ENCODE results near the gene RLN2. TPM values are rescaled to one million over a fixed set of nuclear protein-coding genes. Genes with fewer than 3 reads are reported as not detected.
"Not testable (repeated sequence)": the region's sequence is repeated elsewhere in the genome, so short reads cannot be mapped to it uniquely, and the experiment has no call there.

The RLN2 gene
- total and polyA plus RNA-seq, 2 experiments from 2014 or later: not detected

- no peak overlapping the region for H2AFZ ChIP-seq
- H3K4me1 ChIP-seq (ENCODE audit: insufficient read depth): no peaks in the 10 kb centered on the region
- no peaks in the 10 kb centered on the region for H3F3A ChIP-seq (ENCODE audit: insufficient read depth)
- H3K27ac ChIP-seq: no peak overlapping the region
- H3K27me3 ChIP-seq (replicated peaks; ENCODE audit: insufficient read depth): no peaks in the 10 kb centered on the region; the same call in 1 of the 2 replicates
- no peaks in the 10 kb centered on the region for H4K20me1 ChIP-seq (ENCODE audit: insufficient read depth)
- H3K79me2 ChIP-seq (ENCODE audit: insufficient read depth): no peaks in the 10 kb centered on the region
- in situ Hi-C loops (cut with MboI): no loop called here
- no peak overlapping the region for H3K4me2 ChIP-seq (ENCODE audit: unreplicated experiment)
- no peaks in the 10 kb centered on the region for H3K9me3 ChIP-seq (ENCODE audit: low read depth)
- H3K4me3 ChIP-seq: no peak overlapping the region
- no peak overlapping the region for H3K9ac ChIP-seq
- H3K9me2 ChIP-seq (ENCODE audit: insufficient read depth): no peaks in the 10 kb centered on the region
- WGBS, 2 experiments (ENCODE audit: low coverage in 1 of 2, low lambda C conversion rate in 2 of 2, missing lambda C conversion rate in 2 of 2): 5% methylated on average over 1 of the region's 1 CpG
- no peaks in the 10 kb centered on the region for H3K36me3 ChIP-seq (ENCODE audit: low read depth)
- DNase-seq: peak; percentile 5
- TF ChIP-seq EZH2phosphoT487 (IDR thresholded peaks at IDR 0.05; ENCODE audit: insufficient read depth, low read depth): no peak
- TF ChIP-seq EZH2 (IDR thresholded peaks at IDR 0.05; ENCODE audit: insufficient read depth, poor library complexity, severe bottlenecking): no peak
These were observed 16.5 kb upstream of the RLN2 start for GRCh38 chr9:5321058-5321457.

GRCh38 chr9:5316406-5316805, 11.9 kb upstream of the RLN2 start:
- H3K27me3 ChIP-seq (replicated peaks; ENCODE audit: insufficient read depth): 0 out of 2 replicates have a peak, but pooled peaks cover 12% of the 10 kb centered on the region
- H3K79me2 ChIP-seq (ENCODE audit: insufficient read depth); in situ Hi-C loops (cut with MboI); DNase-seq; H4K20me1 ChIP-seq (ENCODE audit: insufficient read depth); H3K4me3 ChIP-seq; H3K9me2 ChIP-seq (ENCODE audit: insufficient read depth); H3F3A ChIP-seq (ENCODE audit: insufficient read depth); H3K36me3 ChIP-seq (ENCODE audit: low read depth); H3K9ac ChIP-seq; H3K4me2 ChIP-seq (ENCODE audit: unreplicated experiment); H3K27ac ChIP-seq; H2AFZ ChIP-seq; H3K9me3 ChIP-seq (ENCODE audit: low read depth); H3K4me1 ChIP-seq (ENCODE audit: insufficient read depth): not testable (repeated sequence)
- 63 to 83% methylated on average over 1 of the region's 1 CpG for WGBS, 2 experiments (ENCODE audit: low coverage in 1 of 2, low lambda C conversion rate in 2 of 2, missing lambda C conversion rate in 2 of 2)

GRCh38 chr9:5315187-5315923, 10.8 kb upstream of the RLN2 start:
- Histone ChIP-seq H3K27me3 (replicated peaks; ENCODE audit: insufficient read depth) (peaks cover 21% of the 10 kb centered on the region; the same call in 1 of the 2 replicates), H3K4me2 (ENCODE audit: unreplicated experiment) (no peak overlapping the region), H3K4me3 (no peak overlapping the region), H3F3A (ENCODE audit: insufficient read depth) (no peaks in the 10 kb centered on the region), H3K36me3 (ENCODE audit: low read depth) (no peaks in the 10 kb centered on the region), H3K9ac (no peak overlapping the region), H3K9me2 (ENCODE audit: insufficient read depth) (no peaks in the 10 kb centered on the region), H3K9me3 (ENCODE audit: low read depth) (no peaks in the 10 kb centered on the region), H4K20me1 (ENCODE audit: insufficient read depth) (no peaks in the 10 kb centered on the region), H3K27ac (no peak overlapping the region), H3K79me2 (ENCODE audit: insufficient read depth) (no peaks in the 10 kb centered on the region), H3K4me1 (ENCODE audit: insufficient read depth) (no peaks in the 10 kb centered on the region), H2AFZ (no peak overlapping the region)
- no peak for DNase-seq
- no peak for TF ChIP-seq EZH2phosphoT487 (IDR thresholded peaks at IDR 0.05; ENCODE audit: insufficient read depth, low read depth)
- no peak for TF ChIP-seq EZH2 (IDR thresholded peaks at IDR 0.05; ENCODE audit: insufficient read depth, poor library complexity, severe bottlenecking)
- 15 to 19% methylated on average over 4 of the region's 4 CpGs for WGBS, 2 experiments (ENCODE audit: low coverage in 1 of 2, low lambda C conversion rate in 2 of 2, missing lambda C conversion rate in 2 of 2)
- in situ Hi-C loops (cut with MboI): no loop called here

GRCh38 chr9:5310851-5311250, 6.3 kb upstream of the RLN2 start:
- H3K27me3 ChIP-seq (replicated peaks; ENCODE audit: insufficient read depth): peaks cover 25% of the 10 kb centered on the region
- TF ChIP-seq EZH2phosphoT487 (IDR thresholded peaks at IDR 0.05; ENCODE audit: insufficient read depth, low read depth) (no peak), EZH2 (IDR thresholded peaks at IDR 0.05; ENCODE audit: insufficient read depth, poor library complexity, severe bottlenecking) (no peak)
- no peak overlapping the region for H3K9ac ChIP-seq
- H3K4me2 ChIP-seq (ENCODE audit: unreplicated experiment): no peak overlapping the region
- no peaks in the 10 kb centered on the region for H3K36me3 ChIP-seq (ENCODE audit: low read depth)
- in situ Hi-C loops (cut with MboI): no loop called here
- H3K4me1 ChIP-seq (ENCODE audit: insufficient read depth): no peaks in the 10 kb centered on the region
- H3K79me2 ChIP-seq (ENCODE audit: insufficient read depth): no peaks in the 10 kb centered on the region
- no peak overlapping the region for H2AFZ ChIP-seq
- H3K27ac ChIP-seq: no peak overlapping the region
- no peaks in the 10 kb centered on the region for H3K9me2 ChIP-seq (ENCODE audit: insufficient read depth)
- no peaks in the 10 kb centered on the region for H3K9me3 ChIP-seq (ENCODE audit: low read depth)
- no peak for DNase-seq
- H4K20me1 ChIP-seq (ENCODE audit: insufficient read depth): no peaks in the 10 kb centered on the region
- H3K4me3 ChIP-seq: no peak overlapping the region
- H3F3A ChIP-seq (ENCODE audit: insufficient read depth): no peaks in the 10 kb centered on the region

GRCh38 chr9:5305741-5306140, 1.2 kb upstream of the RLN2 start:
- no peak for DNase-seq
- no peaks in the 10 kb centered on the region for H3K9me2 ChIP-seq (ENCODE audit: insufficient read depth)
- H3K27me3 ChIP-seq (replicated peaks; ENCODE audit: insufficient read depth): peaks cover 8% of the 10 kb centered on the region
- H4K20me1 ChIP-seq (ENCODE audit: insufficient read depth): no peaks in the 10 kb centered on the region
- no peaks in the 10 kb centered on the region for H3F3A ChIP-seq (ENCODE audit: insufficient read depth)
- H3K4me2 ChIP-seq (ENCODE audit: unreplicated experiment): no peak overlapping the region
- no peaks in the 10 kb centered on the region for H3K9me3 ChIP-seq (ENCODE audit: low read depth)
- H3K9ac ChIP-seq: no peak overlapping the region
- 31 to 34% methylated on average over 2 of the region's 2 CpGs for WGBS, 2 experiments (ENCODE audit: low coverage in 1 of 2, low lambda C conversion rate in 2 of 2, missing lambda C conversion rate in 2 of 2)
- H2AFZ ChIP-seq: no peak overlapping the region
- H3K27ac ChIP-seq: no peak overlapping the region
- in situ Hi-C loops (cut with MboI): no loop called here
- TF ChIP-seq EZH2phosphoT487 (IDR thresholded peaks at IDR 0.05; ENCODE audit: insufficient read depth, low read depth) (no peak), EZH2 (IDR thresholded peaks at IDR 0.05; ENCODE audit: insufficient read depth, poor library complexity, severe bottlenecking) (no peak)
- H3K79me2 ChIP-seq (ENCODE audit: insufficient read depth): no peaks in the 10 kb centered on the region
- no peaks in the 10 kb centered on the region for H3K4me1 ChIP-seq (ENCODE audit: insufficient read depth)
- H3K4me3 ChIP-seq: no peak overlapping the region
- no peaks in the 10 kb centered on the region for H3K36me3 ChIP-seq (ENCODE audit: low read depth)

Data from GM23248 (cell line).